DOHH2 (cell line): ENCODE results near the gene PODXL.

ENCODE experiments used
- CTCF ChIP-seq: fragments of 200-600 bp; sonication (generic); IDR thresholded peaks from one replicate; pipeline ENCODE4 v1.5.1; 2014; ENCODE audit warnings: antibody characterized with exemption, mild to moderate bottlenecking, low read depth, low read length; ENCODE audit not compliant: poor library complexity, severe bottlenecking
- EZH2phosphoT487 ChIP-seq: fragments of 200-600 bp; sonication (generic); IDR thresholded peaks from 2 replicates; pipeline ENCODE4 v1.6.1; 2017; ENCODE audit warnings: borderline replicate concordance, mild to moderate bottlenecking, antibody characterized with exemption, low read length, moderate library complexity, mixed read lengths

- TF ChIP-seq CTCF = no peak
- TF ChIP-seq EZH2phosphoT487 = no peak
Observed at GRCh38 chr7:131605280-131605878, 49.0 kb upstream of the PODXL start.
